OCI-LY1 (cell line): Measurements from ENCODE around the gene PDE4C.
A peak's percentile ranks its signal among the peaks of the same experiment; 100 is the strongest.

Experiments used
- H2AFZ ChIP-seq: fragments of 200-600 bp; sonication (generic), shearing (Covaris generic); 2 replicates; pipeline ENCODE4 v1.6.0; 2014; ENCODE audit warnings: antibody characterized with exemption, mild to moderate bottlenecking, low read length
- H3F3A ChIP-seq: fragments of 200-600 bp; sonication (generic), shearing (Covaris generic); 2 replicates; pipeline ENCODE4 v1.6.0; 2014; ENCODE audit warnings: mild to moderate bottlenecking, antibody characterized with exemption, low read length, moderate library complexity; ENCODE audit not compliant: insufficient read depth
- H3K27ac ChIP-seq: fragments of 200-600 bp; sonication (generic); 2 replicates; pipeline ENCODE4 v1.5.1; 2014; ENCODE audit warnings: low read length, mixed run types, mild to moderate bottlenecking, low read depth; ENCODE audit not compliant: poor library complexity, severe bottlenecking
- H3K27me3 ChIP-seq: fragments of 200-600 bp; sonication (generic); 2 replicates; pipeline ENCODE4 v1.6.0; 2014; ENCODE audit warnings: antibody characterized with exemption, mild to moderate bottlenecking, low read length, moderate library complexity; ENCODE audit not compliant: insufficient read depth
- H3K36me3 ChIP-seq: fragments of 200-600 bp; sonication (generic); 2 replicates; pipeline ENCODE4 v1.6.1; 2014; ENCODE audit warnings: mild to moderate bottlenecking, antibody characterized with exemption, low read length, moderate library complexity, mixed read lengths; ENCODE audit not compliant: insufficient read depth
- H3K4me1 ChIP-seq: fragments of 200-600 bp; sonication (generic); 2 replicates; pipeline ENCODE4 v1.5.1; 2014; ENCODE audit warnings: mild to moderate bottlenecking, low read length, moderate library complexity; ENCODE audit not compliant: insufficient read depth, severe bottlenecking
- H3K4me2 ChIP-seq: fragments of 200-600 bp; sonication (generic), shearing (Covaris generic); 2 replicates; pipeline ENCODE4 v1.6.1; 2014; ENCODE audit warnings: low read length
- H3K4me3 ChIP-seq: fragments of 200-600 bp; sonication (generic); 2 replicates; pipeline ENCODE4 v1.5.1; 2014; ENCODE audit warnings: low read length, low read depth, mild to moderate bottlenecking, mixed read lengths; ENCODE audit not compliant: poor library complexity, severe bottlenecking
- H3K79me2 ChIP-seq: fragments of 200-600 bp; shearing (Covaris generic); 2 replicates; pipeline ENCODE4 v1.6.1; 2016; ENCODE audit warnings: mixed run types, low read length, mixed read lengths; ENCODE audit not compliant: insufficient read depth
- H3K9ac ChIP-seq: fragments of 200-600 bp; sonication (generic), shearing (Covaris generic); 2 replicates; pipeline ENCODE4 v1.6.1; 2014; ENCODE audit warnings: mild to moderate bottlenecking, low read length, mixed read lengths
- H3K9me2 ChIP-seq: fragments of 200-600 bp; sonication (generic), shearing (Covaris generic); 2 replicates; pipeline ENCODE4 v1.6.1; 2014; ENCODE audit warnings: low read depth, mild to moderate bottlenecking, low read length, mixed read lengths
- H3K9me3 ChIP-seq: fragments of 200-600 bp; shearing (Covaris generic); 2 replicates; pipeline ENCODE4 v1.6.1; 2014; ENCODE audit warnings: low read length, mixed read lengths
- H4K20me1 ChIP-seq: fragments of 200-600 bp; sonication (generic), shearing (Covaris generic); 2 replicates; pipeline ENCODE4 v1.6.0; 2016; ENCODE audit warnings: mild to moderate bottlenecking, low read length; ENCODE audit not compliant: insufficient read depth
- EZH2 ChIP-seq: fragments of 200-600 bp; sonication (generic), shearing (Covaris generic); IDR thresholded peaks from 2 replicates; pipeline ENCODE4 v1.8.0; 2017; ENCODE audit warnings: borderline replicate concordance, mixed run types, mild to moderate bottlenecking, antibody characterized with exemption, low read length, moderate library complexity, mixed read lengths
- TF ChIP-seq, protein P1 (sequence below): fragments of 200-600 bp; sonication (generic), shearing (Covaris generic); IDR thresholded peaks from 2 replicates; pipeline ENCODE4 v1.5.1; 2017; ENCODE audit warnings: mild to moderate bottlenecking, antibody characterized with exemption, low read length, moderate library complexity, mixed read lengths

The PDE4C gene

DNA sequence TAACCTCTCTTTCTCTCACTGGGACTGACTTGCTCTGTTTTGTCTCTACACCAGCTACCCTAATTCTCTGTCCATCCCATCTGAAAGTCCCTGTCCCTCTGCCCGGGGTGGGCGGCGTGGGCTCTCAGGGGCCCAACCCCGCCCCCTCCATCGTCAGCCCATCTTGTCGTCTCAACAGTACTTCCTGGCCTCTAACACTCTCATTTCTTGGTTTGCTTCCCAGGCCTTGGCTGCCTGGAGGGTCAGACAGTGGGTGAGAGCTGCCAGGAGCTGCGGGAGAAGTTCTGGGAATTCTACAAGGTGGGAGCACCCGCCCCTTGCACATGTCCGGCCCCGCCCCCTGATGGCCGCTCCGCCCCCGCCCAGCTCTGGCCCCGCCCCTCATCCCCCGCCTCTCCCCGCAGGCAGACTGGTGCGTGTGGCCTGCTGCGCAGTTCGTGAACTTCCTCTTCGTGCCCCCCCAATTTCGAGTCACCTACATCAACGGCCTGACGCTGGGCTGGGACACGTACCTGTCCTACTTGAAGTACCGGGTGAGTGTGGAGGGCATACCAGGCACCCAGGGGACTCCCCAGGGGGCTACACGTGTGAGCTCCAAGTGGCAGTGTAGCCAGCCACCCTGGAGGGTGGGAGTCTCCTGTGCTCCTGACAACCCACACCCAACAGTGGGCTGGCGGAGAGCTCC, 31.5 kb downstream of the PDE4C start:
- Histone ChIP-seq H3K4me3 (peak overlapping the region; percentile 69), H3K4me2 (peak overlapping the region; percentile 87), H3K9me3 (no peaks in the 10 kb centered on the region), H3K27ac (peak overlapping the region; percentile 80), H3K36me3 (peaks cover 38% of the 10 kb centered on the region; the same call in 1 of the 2 replicates), H3F3A (peaks cover 7% of the 10 kb centered on the region; the same call in 1 of the 2 replicates), H3K27me3 (no peaks in the 10 kb centered on the region), H3K9ac (peak overlapping the region; percentile 68; the same call in 1 of the 2 replicates), H4K20me1 (no peaks in the 10 kb centered on the region), H3K79me2 (no peaks in the 10 kb centered on the region), H3K9me2 (no peaks in the 10 kb centered on the region), H3K4me1 (peaks cover 38% of the 10 kb centered on the region), H2AFZ (no peak overlapping the region)
- no peak for TF ChIP-seq EZH2
- TF ChIP-seq, protein P1, sequence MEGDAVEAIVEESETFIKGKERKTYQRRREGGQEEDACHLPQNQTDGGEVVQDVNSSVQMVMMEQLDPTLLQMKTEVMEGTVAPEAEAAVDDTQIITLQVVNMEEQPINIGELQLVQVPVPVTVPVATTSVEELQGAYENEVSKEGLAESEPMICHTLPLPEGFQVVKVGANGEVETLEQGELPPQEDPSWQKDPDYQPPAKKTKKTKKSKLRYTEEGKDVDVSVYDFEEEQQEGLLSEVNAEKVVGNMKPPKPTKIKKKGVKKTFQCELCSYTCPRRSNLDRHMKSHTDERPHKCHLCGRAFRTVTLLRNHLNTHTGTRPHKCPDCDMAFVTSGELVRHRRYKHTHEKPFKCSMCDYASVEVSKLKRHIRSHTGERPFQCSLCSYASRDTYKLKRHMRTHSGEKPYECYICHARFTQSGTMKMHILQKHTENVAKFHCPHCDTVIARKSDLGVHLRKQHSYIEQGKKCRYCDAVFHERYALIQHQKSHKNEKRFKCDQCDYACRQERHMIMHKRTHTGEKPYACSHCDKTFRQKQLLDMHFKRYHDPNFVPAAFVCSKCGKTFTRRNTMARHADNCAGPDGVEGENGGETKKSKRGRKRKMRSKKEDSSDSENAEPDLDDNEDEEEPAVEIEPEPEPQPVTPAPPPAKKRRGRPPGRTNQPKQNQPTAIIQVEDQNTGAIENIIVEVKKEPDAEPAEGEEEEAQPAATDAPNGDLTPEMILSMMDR, result no peak

DNA sequence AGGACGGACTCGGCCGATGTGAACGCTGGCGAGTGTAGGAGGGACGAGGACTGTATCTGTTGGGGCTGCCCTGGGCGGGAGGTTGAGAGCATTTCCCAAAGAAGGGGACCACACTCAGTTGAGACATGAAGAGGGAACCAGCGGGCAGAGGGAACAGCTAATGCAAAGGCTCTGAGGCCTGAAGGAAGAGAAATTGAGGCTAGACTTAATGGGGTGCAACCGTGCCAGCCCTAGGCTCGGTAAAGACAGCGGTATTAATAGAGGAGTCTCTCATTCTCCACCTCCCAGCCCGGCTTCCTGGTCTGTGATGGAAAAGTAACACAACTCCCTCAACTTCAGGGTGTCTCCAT, 32.1 kb downstream of the PDE4C start:
- peak overlapping the region; percentile 39 for H3K27ac ChIP-seq
- no peaks in the 10 kb centered on the region for H3K9me2 ChIP-seq
- no peaks in the 10 kb centered on the region for H3K9me3 ChIP-seq
- no peaks in the 10 kb centered on the region for H4K20me1 ChIP-seq
- H3K36me3 ChIP-seq, result peaks cover 33% of the 10 kb centered on the region; the same call in 1 of the 2 replicates
- H3K9ac ChIP-seq, result peak overlapping the region; percentile 68
- peak overlapping the region; percentile 87 for H3K4me2 ChIP-seq
- H3K79me2 ChIP-seq, result no peaks in the 10 kb centered on the region
- peak overlapping the region; percentile 69 for H3K4me3 ChIP-seq
- TF ChIP-seq, protein P1, result no peak
- no peak for TF ChIP-seq EZH2
- H3K4me1 ChIP-seq, result peaks cover 38% of the 10 kb centered on the region
- no peak overlapping the region for H2AFZ ChIP-seq
- no peaks in the 10 kb centered on the region for H3K27me3 ChIP-seq
- H3F3A ChIP-seq, result peaks cover 7% of the 10 kb centered on the region; the same call in 1 of the 2 replicates

DNA sequence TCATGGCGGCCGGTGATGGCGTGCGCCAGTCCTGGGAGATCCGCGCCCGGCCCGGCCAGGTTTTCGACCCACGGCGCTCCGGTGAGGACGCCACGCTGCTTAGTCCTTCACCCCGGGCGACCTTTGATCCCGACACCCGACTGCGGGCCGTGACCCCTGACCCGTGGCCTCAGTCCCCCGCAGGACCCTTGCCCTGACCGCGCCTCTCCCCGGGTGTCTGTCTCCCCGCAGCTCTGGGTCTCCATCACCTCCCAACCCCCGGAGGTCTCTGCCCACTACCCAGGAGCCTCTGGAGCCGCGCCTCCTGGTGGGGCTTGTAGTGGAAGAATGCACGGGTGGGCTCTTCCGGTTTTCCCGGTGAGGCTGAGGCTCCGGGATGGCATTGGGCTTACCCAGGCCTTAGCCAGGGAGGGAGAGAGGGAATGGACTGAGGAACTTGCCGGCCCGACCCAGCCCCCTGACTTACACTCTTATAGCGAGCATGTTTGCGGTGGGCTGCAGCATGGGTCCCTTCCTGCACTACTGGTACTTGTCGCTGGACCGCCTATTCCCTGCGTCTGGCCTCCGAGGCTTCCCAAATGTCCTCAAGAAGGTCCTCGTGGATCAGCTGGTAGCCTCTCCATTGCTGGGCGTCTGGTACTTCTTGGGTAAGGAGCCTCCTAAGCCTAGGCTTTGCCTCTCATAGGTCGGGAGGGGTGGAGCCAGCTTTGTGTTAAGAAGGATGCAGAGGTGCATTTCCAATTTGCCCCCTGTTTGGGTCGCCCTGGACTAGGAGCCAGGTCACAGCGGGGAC, 32.7 kb downstream of the PDE4C start:
- Histone ChIP-seq H3K4me1 (peaks cover 38% of the 10 kb centered on the region), H3F3A (peaks cover 11% of the 10 kb centered on the region; the same call in 1 of the 2 replicates), H3K4me3 (peak overlapping the region; percentile 69), H3K9ac (peak overlapping the region; percentile 68), H4K20me1 (no peaks in the 10 kb centered on the region), H3K27ac (peak overlapping the region; percentile 39), H3K79me2 (no peaks in the 10 kb centered on the region), H2AFZ (no peak overlapping the region), H3K27me3 (no peaks in the 10 kb centered on the region), H3K9me2 (no peaks in the 10 kb centered on the region), H3K9me3 (no peaks in the 10 kb centered on the region), H3K36me3 (peaks cover 27% of the 10 kb centered on the region; the same call in 1 of the 2 replicates), H3K4me2 (peak overlapping the region; percentile 87)
- no peak for TF ChIP-seq EZH2
- TF ChIP-seq, protein P1, result peak; percentile 5; the same call in 1 of the 2 replicates
